CD4-positive, alpha-beta T cell (primary cell): ENCODE measurements around the gene HECW1. TPM values are rescaled to one million over a fixed set of nuclear protein-coding genes. Genes with fewer than 3 reads are reported as not detected.

ENCODE experiments used
- ATAC-seq: fragments of 200-7000 bp; cut with Tn5 transposase; one replicate; pipeline ENCODE4 v1.10.0; 2022; ENCODE audit warnings: mild to moderate bottlenecking; ENCODE audit not compliant: poor library complexity
- CTCF ChIA-PET: fragments of 350-600 bp; sonication (Branson Sonifier 250); formaldehyde crosslinking; loops from one replicate; lab custom pipeline; 2021; ENCODE audit warnings: antibody characterized with exemption, inconsistent platforms; lab: Charles Lee
- POLR2A ChIA-PET: fragments of 350-600 bp; sonication (Branson Sonifier 250); formaldehyde crosslinking; loops from one replicate; lab custom pipeline; 2021; ENCODE audit warnings: antibody characterized with exemption, inconsistent platforms; lab: Charles Lee
- DNase-seq, 14 experiments: peaks; one replicate each; pipeline ENCODE4 v3.0.0-alpha.2; 2013 to 2020; ENCODE audit warnings: mixed read lengths in 2 of 14
- H3K27ac ChIP-seq, 2 donors: one replicate each; pipeline versions ENCODE4 v1.5.1 to v1.7.0; 2013; ENCODE audit warnings: low read length in 2 of 2, low read depth in 1 of 2, mild to moderate bottlenecking in 1 of 2
- H3K27me3 ChIP-seq, 2 experiments: 1 replicate in 1 of 2; 2 replicates in 1 of 2; pipeline versions ENCODE4 v1.6.1 to v1.7.0; 2013; ENCODE audit warnings: low read length in 2 of 2, control low read depth in 1 of 2, mild to moderate bottlenecking in 1 of 2, moderate library complexity in 1 of 2; ENCODE audit not compliant: insufficient read depth in 2 of 2, control insufficient read depth in 1 of 2
- H3K36me3 ChIP-seq: one replicate; pipeline ENCODE4 v1.6.1; 2013; ENCODE audit warnings: low read length, control low read depth; ENCODE audit not compliant: insufficient read depth
- H3K4me1 ChIP-seq: one replicate; pipeline ENCODE4 v1.6.1; 2013; ENCODE audit warnings: low read length, control low read depth; ENCODE audit not compliant: insufficient read depth
- H3K4me3 ChIP-seq: one replicate; pipeline ENCODE4 v1.5.1; 2013; ENCODE audit warnings: mild to moderate bottlenecking, low read length, moderate library complexity
- H3K9me3 ChIP-seq, 2 experiments: 1 replicate in 1 of 2; 2 replicates in 1 of 2; pipeline versions ENCODE4 v1.6.1 to v1.7.0; 2013; ENCODE audit warnings: low read length in 2 of 2, mild to moderate bottlenecking in 2 of 2, control low read depth in 1 of 2, moderate library complexity in 1 of 2; ENCODE audit not compliant: control insufficient read depth in 1 of 2, insufficient read depth in 1 of 2
- H3K27ac Mint-ChIP-seq: one replicate; pipeline ENCODE4 v1.8.0; 2020; ENCODE audit warnings: mixed read lengths
- H3K27me3 Mint-ChIP-seq: one replicate; pipeline ENCODE4 v1.8.0; 2021; ENCODE audit warnings: mixed read lengths
- H3K36me3 Mint-ChIP-seq: one replicate; pipeline ENCODE4 v1.8.0; 2021; ENCODE audit warnings: low read depth, mixed read lengths
- H3K4me1 Mint-ChIP-seq: one replicate; pipeline ENCODE4 v1.8.0; 2021; ENCODE audit warnings: low read depth, mixed read lengths
- H3K4me3 Mint-ChIP-seq: one replicate; pipeline ENCODE4 v1.8.0; 2020; ENCODE audit warnings: mild to moderate bottlenecking, mixed read lengths
- H3K9me3 Mint-ChIP-seq: one replicate; pipeline ENCODE4 v1.8.0; 2020; ENCODE audit warnings: mixed read lengths
- intact Hi-C, 2 experiments: fragments of 100-400 bp; cut with DNase I in 1 of 2; cut with micrococcal nuclease in 1 of 2; formaldehyde crosslinking; loops; one replicate each; pipeline versions ENCODE4 v1.15.1 to v1.9.0; 2023 to 2025; cut with DNase I, micrococcal nuclease
- total RNA-seq, 174 experiments: library from RNA in 2 of 174; stranded (reverse) in 2 of 174; gene quantifications; one replicate each; pipeline ENCODE4 v1.2.3 and lab custom pipeline; 2021 to 2026
- TF ChIP-seq, protein P1 (sequence below): fragments of 200-600 bp; IDR thresholded peaks from one replicate; pipeline ENCODE4 v1.8.0; 2022; ENCODE audit warnings: antibody characterized with exemption, mild to moderate bottlenecking

Gene HECW1
- total RNA-seq, 2 experiments from 2014 or later, result not detected

GRCh38 chr7:43469051-43469450 lies 356.6 kb downstream of the HECW1 start:
- DNase-seq, result no peak
- Mint-ChIP-seq H3K4me3 (no peak overlapping the region), H3K27ac (no peak overlapping the region), H3K27me3 (peaks cover 22% of the 10 kb centered on the region), H3K4me1 (peaks cover 9% of the 10 kb centered on the region), H3K36me3 (no peaks in the 10 kb centered on the region), H3K9me3 (no peaks in the 10 kb centered on the region)
- intact Hi-C loops, result no loop called here
- Histone ChIP-seq H3K27me3 (peaks cover 3 to 5% of the 10 kb centered on the region in 2 experiments), H3K4me3 (no peak overlapping the region), H3K9me3 (no peaks in the 10 kb centered on the region), H3K4me1 (peaks cover 3% of the 10 kb centered on the region), H3K36me3 (no peaks in the 10 kb centered on the region), H3K27ac (no peak overlapping the region)
- ATAC-seq, result no peak
- TF ChIP-seq, protein P1, sequence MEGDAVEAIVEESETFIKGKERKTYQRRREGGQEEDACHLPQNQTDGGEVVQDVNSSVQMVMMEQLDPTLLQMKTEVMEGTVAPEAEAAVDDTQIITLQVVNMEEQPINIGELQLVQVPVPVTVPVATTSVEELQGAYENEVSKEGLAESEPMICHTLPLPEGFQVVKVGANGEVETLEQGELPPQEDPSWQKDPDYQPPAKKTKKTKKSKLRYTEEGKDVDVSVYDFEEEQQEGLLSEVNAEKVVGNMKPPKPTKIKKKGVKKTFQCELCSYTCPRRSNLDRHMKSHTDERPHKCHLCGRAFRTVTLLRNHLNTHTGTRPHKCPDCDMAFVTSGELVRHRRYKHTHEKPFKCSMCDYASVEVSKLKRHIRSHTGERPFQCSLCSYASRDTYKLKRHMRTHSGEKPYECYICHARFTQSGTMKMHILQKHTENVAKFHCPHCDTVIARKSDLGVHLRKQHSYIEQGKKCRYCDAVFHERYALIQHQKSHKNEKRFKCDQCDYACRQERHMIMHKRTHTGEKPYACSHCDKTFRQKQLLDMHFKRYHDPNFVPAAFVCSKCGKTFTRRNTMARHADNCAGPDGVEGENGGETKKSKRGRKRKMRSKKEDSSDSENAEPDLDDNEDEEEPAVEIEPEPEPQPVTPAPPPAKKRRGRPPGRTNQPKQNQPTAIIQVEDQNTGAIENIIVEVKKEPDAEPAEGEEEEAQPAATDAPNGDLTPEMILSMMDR, result no peak
- ChIA-PET CTCF (no interaction called here), POLR2A (no interaction called here)

GRCh38 chr7:43470110-43470509 lies 357.7 kb downstream of the HECW1 start:
- no peaks in the 10 kb centered on the region for H3K36me3 ChIP-seq
- no peak overlapping the region for H3K27ac ChIP-seq
- peaks cover 22% of the 10 kb centered on the region for H3K27me3 Mint-ChIP-seq
- H3K36me3 Mint-ChIP-seq, result no peaks in the 10 kb centered on the region
- H3K4me1 ChIP-seq, result peaks cover 3% of the 10 kb centered on the region
- intact Hi-C loops, result no loop called here
- H3K4me3 Mint-ChIP-seq, result no peak overlapping the region
- no peak overlapping the region for H3K27ac Mint-ChIP-seq
- POLR2A ChIA-PET, result no interaction called here
- no peak overlapping the region for H3K4me3 ChIP-seq
- peaks cover 9% of the 10 kb centered on the region for H3K4me1 Mint-ChIP-seq
- no peak for ATAC-seq
- DNase-seq, result no peak
- TF ChIP-seq, protein P1, result no peak
- peaks cover 3 to 5% of the 10 kb centered on the region in 2 experiments for H3K27me3 ChIP-seq
- CTCF ChIA-PET, result no interaction called here
- no peaks in the 10 kb centered on the region for H3K9me3 ChIP-seq
- no peaks in the 10 kb centered on the region for H3K9me3 Mint-ChIP-seq

DNA sequence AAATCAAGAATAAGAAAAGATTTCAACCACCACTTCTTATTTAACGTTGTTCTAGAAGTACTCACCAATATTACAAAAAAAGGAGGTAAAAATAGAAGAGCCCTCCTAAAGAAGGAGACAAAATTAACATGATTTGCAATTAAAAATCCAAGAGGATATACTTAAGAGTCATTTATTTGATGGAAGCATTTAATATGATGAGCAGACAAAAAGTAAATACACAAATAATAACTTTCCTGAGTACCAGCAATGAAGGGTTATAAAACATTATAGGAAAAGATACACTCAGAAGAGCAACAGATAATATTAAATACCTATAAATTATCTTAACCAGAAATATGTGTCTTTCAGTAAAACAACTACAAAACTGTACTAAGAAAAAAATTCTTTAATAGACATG lies 363.5 kb downstream of the HECW1 start:
- no peak overlapping the region for H3K27ac ChIP-seq
- H3K4me3 ChIP-seq, result no peak overlapping the region
- H3K4me1 ChIP-seq, result no peaks in the 10 kb centered on the region
- DNase-seq (no peak), ATAC-seq (no peak)
- peaks cover 8% of the 10 kb centered on the region for H3K27me3 Mint-ChIP-seq
- H3K27me3 ChIP-seq, result peaks cover 3 to 5% of the 10 kb centered on the region in 2 experiments
- TF ChIP-seq, protein P1, result no peak
- no peaks in the 10 kb centered on the region for H3K4me1 Mint-ChIP-seq
- H3K9me3 ChIP-seq, result no peaks in the 10 kb centered on the region
- H3K36me3 Mint-ChIP-seq, result no peaks in the 10 kb centered on the region
- no peak overlapping the region for H3K4me3 Mint-ChIP-seq
- no peaks in the 10 kb centered on the region for H3K9me3 Mint-ChIP-seq
- intact Hi-C loops, result no loop called here
- POLR2A ChIA-PET, result no interaction called here
- H3K27ac Mint-ChIP-seq, result no peak overlapping the region
- no peaks in the 10 kb centered on the region for H3K36me3 ChIP-seq
- CTCF ChIA-PET, result no interaction called here
